ENCODE results near the gene PEX5L. TPM values are rescaled to one million over a fixed set of nuclear protein-coding genes. Genes with fewer than 3 reads are reported as not detected.

PEX5L gene
- total RNA-seq, 1 experiment from 2014 or later = 3.2 TPM

GRCh38 chr3:179796421-179796820, 240.3 kb downstream of the PEX5L start:
- no peak for DNase-seq (ENCODE audit: low spot score)
- ChIA-PET POLR2A (interaction anchor here (0.8 kb wide), 1 partner anchor 25 kb away, joined by 3 read pairs; no protein-coding TSS in a partner anchor), CTCF (interaction anchor here (0.8 to 1.4 kb wide), 2 partner anchors 15 to 28 kb away, joined by 4 read pairs; no protein-coding TSS in a partner anchor)
- Mint-ChIP-seq H3K27ac (no peak overlapping the region), H3K4me3 (no peak overlapping the region), H3K4me1 (no peaks in the 10 kb centered on the region), H3K36me3 (no peaks in the 10 kb centered on the region), H3K9me3 (no peaks in the 10 kb centered on the region), H3K27me3 (ENCODE audit: low read depth) (no peaks in the 10 kb centered on the region)
- TF ChIP-seq ZNF671 (CRISPR knock-in tag; IDR thresholded peaks at IDR 0.05) (no peak), E2F5 (CRISPR knock-in tag; IDR thresholded peaks at IDR 0.05) (no peak), MLX (CRISPR knock-in tag; IDR thresholded peaks at IDR 0.05) (no peak), ZNF425 (CRISPR knock-in tag; conservative IDR thresholded peaks at IDR 0.05) (no peak), RORB (CRISPR knock-in tag; IDR thresholded peaks at IDR 0.05) (no peak), ZNF138 (CRISPR knock-in tag; conservative IDR thresholded peaks at IDR 0.05) (no peak), IRF2 (CRISPR knock-in tag; IDR thresholded peaks at IDR 0.05; ENCODE audit: borderline replicate concordance, low read depth) (no peak), GABPB1 (CRISPR knock-in tag; IDR thresholded peaks at IDR 0.05) (no peak), ZNF121 (CRISPR knock-in tag; IDR thresholded peaks at IDR 0.05) (no peak), ELF4 (CRISPR knock-in tag; IDR thresholded peaks at IDR 0.05; ENCODE audit: low read depth) (no peak), MAX (CRISPR knock-in tag; IDR thresholded peaks at IDR 0.05) (no peak), NR1H2 (CRISPR knock-in tag; IDR thresholded peaks at IDR 0.05) (no peak), ZNF512 (CRISPR knock-in tag; IDR thresholded peaks at IDR 0.05; ENCODE audit: borderline replicate concordance) (no peak), SMAD3 (CRISPR knock-in tag; IDR thresholded peaks at IDR 0.05; ENCODE audit: borderline replicate concordance) (no peak), E2F1 (CRISPR knock-in tag; IDR thresholded peaks at IDR 0.05) (no peak), NR3C1 (CRISPR knock-in tag; conservative IDR thresholded peaks at IDR 0.05; ENCODE audit: low read depth) (no peak), MYBL2 (CRISPR knock-in tag; IDR thresholded peaks at IDR 0.05) (no peak), CBFB (CRISPR knock-in tag; IDR thresholded peaks at IDR 0.05; ENCODE audit: low read depth) (no peak), NFYB (CRISPR knock-in tag; conservative IDR thresholded peaks at IDR 0.05; ENCODE audit: low read depth) (no peak), TEAD1 (CRISPR knock-in tag; IDR thresholded peaks at IDR 0.05) (no peak)
- ATAC-seq = no peak

GRCh38 chr3:179794355-179794754, 242.4 kb downstream of the PEX5L start:
- H3K4me1 Mint-ChIP-seq = no peaks in the 10 kb centered on the region
- DNase-seq (ENCODE audit: low spot score) (no peak), ATAC-seq (peak; percentile 52)
- H3K4me3 Mint-ChIP-seq = no peak overlapping the region
- ChIA-PET POLR2A (interaction anchor here (0.5 kb wide), 1 partner anchor 161 kb away, joined by 6 read pairs; no protein-coding TSS in a partner anchor), CTCF (interaction anchor here (1.3 to 1.4 kb wide), 2 partner anchors 26 to 801 kb away, joined by 5 to 7 read pairs; no protein-coding TSS in a partner anchor)
- H3K27ac Mint-ChIP-seq = no peak overlapping the region
- H3K9me3 Mint-ChIP-seq = peaks cover 5% of the 10 kb centered on the region; the same call in 1 of the 2 replicates
- no peaks in the 10 kb centered on the region for H3K27me3 Mint-ChIP-seq (ENCODE audit: low read depth)
- H3K36me3 Mint-ChIP-seq = peaks cover 3% of the 10 kb centered on the region; the same call in 1 of the 2 replicates
- TF ChIP-seq ZNF317 (CRISPR knock-in tag; IDR thresholded peaks at IDR 0.05; ENCODE audit: borderline replicate concordance, low read depth) (no peak), ZNF416 (CRISPR knock-in tag; IDR thresholded peaks at IDR 0.05) (no peak), NFYB (CRISPR knock-in tag; conservative IDR thresholded peaks at IDR 0.05; ENCODE audit: low read depth) (no peak), GTF2I (CRISPR knock-in tag; conservative IDR thresholded peaks at IDR 0.05) (no peak), CTCF (IDR thresholded peaks at IDR 0.05) (no peak), USF1 (CRISPR knock-in tag; IDR thresholded peaks at IDR 0.05) (no peak), ATF2 (CRISPR knock-in tag; IDR thresholded peaks at IDR 0.05; ENCODE audit: borderline replicate concordance, low read depth) (no peak)

All from WTC11 (cell line).